IMR-90 (cell line): ENCODE data around the gene DCLRE1C. TPM values are rescaled to one million over a fixed set of nuclear protein-coding genes. Genes with fewer than 3 reads are reported as not detected.
"Not testable (repeated sequence)": the region's sequence is repeated elsewhere in the genome, so short reads cannot be mapped to it uniquely, and the experiment has no call there.

ENCODE experiments used
- ATAC-seq: fragments of 200-7000 bp; cut with Tn5 transposase; 2 replicates; pipeline ENCODE4 v1.9.1; 2020; ENCODE audit warnings: low read depth, mild to moderate bottlenecking, moderate library complexity
- BruUV-seq: library from RNA; stranded (reverse); fragments of 400-500 nt; replicated peaks from 2 replicates; lab custom pipeline; 2021; lab: Mats Ljungman, UMichigan
- CTCF ChIA-PET: fragments of 300-600 bp; formaldehyde crosslinking; extraction: SDS; loops from one replicate; lab custom pipeline; 2021; ENCODE audit warnings: antibody characterized with exemption; lab: Yijun Ruan, JAX
- POLR2A ChIA-PET: fragments of 300-600 bp; sonication (Branson Sonifier 250); formaldehyde crosslinking; loops from one replicate; lab custom pipeline; 2022; ENCODE audit warnings: antibody characterized with exemption; ENCODE audit not compliant: unreplicated experiment; lab: Charles Lee
- DNase-seq: peaks from one replicate; pipeline ENCODE4 v3.0.0; 2013
- H2AFZ ChIP-seq: replicated peaks from 2 replicates; pipeline ENCODE3; 2013; ENCODE audit warnings: low read length, mild to moderate bottlenecking; ENCODE audit not compliant: poor library complexity
- H2AK5ac ChIP-seq: 2 replicates; pipeline ENCODE4 v1.6.1; 2013; ENCODE audit warnings: low read depth, low read length, inconsistent platforms
- H2AK9ac ChIP-seq: replicated peaks from 2 replicates; pipeline ENCODE3; 2013; ENCODE audit warnings: mild to moderate bottlenecking, low read depth, low read length, moderate library complexity; ENCODE audit not compliant: poor library complexity
- H2BK120ac ChIP-seq: 2 replicates; pipeline ENCODE4 v1.6.1; 2013; ENCODE audit warnings: low read depth, low read length, inconsistent platforms
- H2BK15ac ChIP-seq: 3 replicates; pipeline ENCODE4 v1.6.1; 2013; ENCODE audit warnings: low read depth, low read length, inconsistent platforms
- H2BK20ac ChIP-seq: 2 replicates; pipeline ENCODE4 v1.6.1; 2013; ENCODE audit warnings: low read depth, mild to moderate bottlenecking, inconsistent platforms, low read length, moderate library complexity
- H2BK5ac ChIP-seq: 2 replicates; pipeline ENCODE4 v1.6.1; 2013; ENCODE audit warnings: mild to moderate bottlenecking, low read depth, low read length, inconsistent platforms; ENCODE audit not compliant: poor library complexity, severe bottlenecking
- H3K14ac ChIP-seq: replicated peaks from 2 replicates; pipeline ENCODE4 v1.6.1; 2013; ENCODE audit warnings: low read depth, low read length, inconsistent platforms
- H3K18ac ChIP-seq: 2 replicates; pipeline ENCODE4 v1.6.1; 2013; ENCODE audit warnings: low read depth, low read length, control low read depth
- H3K23ac ChIP-seq: 2 replicates; pipeline ENCODE4 v1.6.1; 2013; ENCODE audit warnings: low read depth, low read length, inconsistent platforms
- H3K27ac ChIP-seq: 2 replicates; pipeline ENCODE4 v1.5.1; 2013; ENCODE audit warnings: mild to moderate bottlenecking, control low read depth, low read length; ENCODE audit not compliant: insufficient read depth
- H3K27me3 ChIP-seq: 2 replicates; pipeline ENCODE4 v1.6.1; 2013; ENCODE audit warnings: low read length; ENCODE audit not compliant: control insufficient read depth, insufficient read depth
- H3K36me3 ChIP-seq: 2 replicates; pipeline ENCODE4 v1.6.1; 2013; ENCODE audit warnings: low read length, mixed read lengths; ENCODE audit not compliant: control insufficient read depth, insufficient read depth
- H3K4ac ChIP-seq: 2 replicates; pipeline ENCODE4 v1.6.1; 2013; ENCODE audit warnings: low read depth, low read length, inconsistent platforms
- H3K4me1 ChIP-seq: 2 replicates; pipeline ENCODE4 v1.6.1; 2013; ENCODE audit warnings: low read length, mixed read lengths; ENCODE audit not compliant: control insufficient read depth, insufficient read depth
- H3K4me2 ChIP-seq: 2 replicates; pipeline ENCODE4 v1.6.1; 2013; ENCODE audit warnings: low read depth, mild to moderate bottlenecking, control low read depth, low read length, moderate library complexity
- H3K4me3 ChIP-seq: 2 replicates; pipeline ENCODE4 v1.5.1; 2013; ENCODE audit warnings: low read depth, mild to moderate bottlenecking, control low read depth, low read length, moderate library complexity; ENCODE audit not compliant: insufficient read depth
- H3K56ac ChIP-seq: 2 replicates; pipeline ENCODE4 v1.6.1; 2013; ENCODE audit warnings: low read length, inconsistent platforms; ENCODE audit not compliant: insufficient read depth; ENCODE audit errors: extremely low read depth
- H3K79me1 ChIP-seq, 2 experiments: 2 replicates each; pipeline ENCODE4 v1.6.1; 2013; ENCODE audit warnings: low read length in 2 of 2, inconsistent platforms in 1 of 2, low read depth in 1 of 2
- H3K9ac ChIP-seq: 2 replicates; pipeline ENCODE4 v1.6.1; 2013; ENCODE audit warnings: low read depth, low read length, control low read depth
- H3K9me1 ChIP-seq: 2 replicates; pipeline ENCODE4 v1.6.1; 2013; ENCODE audit warnings: low read length, inconsistent platforms; ENCODE audit not compliant: insufficient read depth
- H3K9me3 ChIP-seq: 2 replicates; pipeline ENCODE4 v1.6.1; 2013; ENCODE audit warnings: low read length; ENCODE audit not compliant: control insufficient read depth, insufficient read depth
- H4K20me1 ChIP-seq: 2 replicates; pipeline ENCODE4 v1.6.1; 2013; ENCODE audit warnings: low read length, inconsistent platforms; ENCODE audit not compliant: insufficient read depth
- H4K5ac ChIP-seq: 2 replicates; pipeline ENCODE4 v1.6.1; 2013; ENCODE audit warnings: mild to moderate bottlenecking, low read depth, low read length, control low read depth
- H4K8ac ChIP-seq, 2 experiments: 2 replicates each; pipeline ENCODE4 v1.6.1; 2013; ENCODE audit warnings: low read depth in 2 of 2, low read length in 2 of 2, control low read depth in 1 of 2, inconsistent platforms in 1 of 2
- H4K91ac ChIP-seq: 2 replicates; pipeline ENCODE4 v1.6.1; 2013; ENCODE audit warnings: low read depth, low read length, inconsistent platforms; ENCODE audit not compliant: insufficient read depth
- WGBS, 2 experiments: methylation state at CpG; one replicate each; pipeline versions ENCODE4 v1.1.5 to v1.1.7; 2013; ENCODE audit warnings: missing lambda C conversion rate in 2 of 2; ENCODE audit not compliant: insufficient read length in 1 of 2; ENCODE audit errors: extremely low coverage in 2 of 2; 5-methylcytosine and 5-hydroxymethylcytosine counted together
- dilution Hi-C: fragments of 300-500 bp; cut with HindIII; formaldehyde crosslinking; loops from one replicate; pipeline ENCODE4 v1.14.3; 2018; ENCODE audit warnings: low sequenced_read_pairs; ENCODE audit not compliant: unreplicated experiment
- in situ Hi-C: fragments of 300-500 bp; cut with MboI; formaldehyde crosslinking; loops from 3 replicates; pipeline ENCODE4 v1.14.3; 2019; ENCODE audit warnings: low sequenced_read_pairs, inconsistent platforms, mixed read lengths
- intact Hi-C: fragments of 100-400 bp; cut with micrococcal nuclease; formaldehyde crosslinking; loops from 2 replicates; pipeline ENCODE4 v1.10.0; 2022
- polyA plus RNA-seq, 3 experiments: library from polyadenylated mRNA; depleted of rRNA; stranded (reverse); fragments of >200 nt; gene quantifications; 2 replicates each; pipeline ENCODE4 v1.2.3, GENCODE V29; 2012; ENCODE audit warnings: low replicate concordance in 1 of 3
- total RNA-seq: library from RNA; depleted of rRNA; stranded (reverse); fragments of >200 nt; gene quantifications from 2 replicates; pipeline ENCODE4 v1.2.3, GENCODE V29; 2012

Gene DCLRE1C
- total and polyA plus RNA-seq, 2 of the 4 experiments (the other 2 are of a cell fraction) = 2.9 to 8.1 TPM

GRCh38 chr10:14942147-14942949, 11.5 kb downstream of the DCLRE1C start:
- intact Hi-C loops, in situ Hi-C loops, H2AK9ac ChIP-seq, H3K9me3 ChIP-seq, CTCF ChIA-PET, H3K4me1 ChIP-seq, H4K20me1 ChIP-seq, H4K5ac ChIP-seq, H4K8ac ChIP-seq, H3K18ac ChIP-seq, H3K4ac ChIP-seq, POLR2A ChIA-PET, H2BK15ac ChIP-seq, H2AFZ ChIP-seq, ATAC-seq, H3K56ac ChIP-seq, H3K23ac ChIP-seq, H2BK20ac ChIP-seq, H3K4me2 ChIP-seq, H3K9me1 ChIP-seq, H4K91ac ChIP-seq, H3K14ac ChIP-seq, BruUV-seq, H3K27me3 ChIP-seq, H2AK5ac ChIP-seq, H3K4me3 ChIP-seq, H2BK120ac ChIP-seq, DNase-seq, H2BK5ac ChIP-seq, dilution Hi-C loops, H3K27ac ChIP-seq, H3K9ac ChIP-seq: not testable (repeated sequence)
- H3K79me1 ChIP-seq = peaks cover 18 to 22% of the 10 kb centered on the region in 2 experiments
- H3K36me3 ChIP-seq = peaks cover 31% of the 10 kb centered on the region
- WGBS, 2 experiments = 100% methylated on average over 1 of the region's 17 CpGs; no CpG with 5 or more reads in 1 of the 2 experiments

GRCh38 chr10:14938971-14939370, 14.9 kb downstream of the DCLRE1C start:
- POLR2A ChIA-PET, H2AK9ac ChIP-seq, in situ Hi-C loops, H3K9me3 ChIP-seq, H3K14ac ChIP-seq, H4K5ac ChIP-seq, dilution Hi-C loops, H3K27me3 ChIP-seq, H2BK120ac ChIP-seq, H2BK20ac ChIP-seq, H3K4ac ChIP-seq, H4K8ac ChIP-seq, H3K9me1 ChIP-seq, H2BK5ac ChIP-seq, DNase-seq, H2BK15ac ChIP-seq, H3K4me2 ChIP-seq, H3K23ac ChIP-seq, ATAC-seq, BruUV-seq, H4K91ac ChIP-seq, H3K9ac ChIP-seq, H3K18ac ChIP-seq, H3K56ac ChIP-seq, H3K79me1 ChIP-seq, intact Hi-C loops, H3K27ac ChIP-seq, H2AK5ac ChIP-seq, H3K4me1 ChIP-seq, H3K4me3 ChIP-seq, H2AFZ ChIP-seq, H4K20me1 ChIP-seq, CTCF ChIA-PET: not testable (repeated sequence)
- no CpG with 5 or more reads among the region's 5 CpGs for WGBS, 2 experiments
- H3K36me3 ChIP-seq = peaks cover 19% of the 10 kb centered on the region
